GM23248 (cell line): ENCODE measurements around the gene EFCAB6.

ENCODE experiments used
- EZH2 ChIP-seq: fragments of 200-600 bp; sonication (generic); IDR thresholded peaks from 2 replicates; pipeline ENCODE4 v1.6.1; 2018; ENCODE audit warnings: antibody characterized with exemption, mild to moderate bottlenecking; ENCODE audit not compliant: insufficient read depth, poor library complexity, severe bottlenecking
- EZH2phosphoT487 ChIP-seq: fragments of 200-600 bp; sonication (generic); IDR thresholded peaks from 2 replicates; pipeline ENCODE4 v1.6.1; 2018; ENCODE audit warnings: antibody characterized with exemption, moderate library complexity, mild to moderate bottlenecking, low read depth; ENCODE audit not compliant: insufficient read depth

GRCh38 chr22:43711681-43712080 lies 100.4 kb downstream of the EFCAB6 start:
- TF ChIP-seq EZH2 (no peak), EZH2phosphoT487 (no peak)
